ENCODE measurements around the gene CSAD.

Gene CSAD

DNA sequence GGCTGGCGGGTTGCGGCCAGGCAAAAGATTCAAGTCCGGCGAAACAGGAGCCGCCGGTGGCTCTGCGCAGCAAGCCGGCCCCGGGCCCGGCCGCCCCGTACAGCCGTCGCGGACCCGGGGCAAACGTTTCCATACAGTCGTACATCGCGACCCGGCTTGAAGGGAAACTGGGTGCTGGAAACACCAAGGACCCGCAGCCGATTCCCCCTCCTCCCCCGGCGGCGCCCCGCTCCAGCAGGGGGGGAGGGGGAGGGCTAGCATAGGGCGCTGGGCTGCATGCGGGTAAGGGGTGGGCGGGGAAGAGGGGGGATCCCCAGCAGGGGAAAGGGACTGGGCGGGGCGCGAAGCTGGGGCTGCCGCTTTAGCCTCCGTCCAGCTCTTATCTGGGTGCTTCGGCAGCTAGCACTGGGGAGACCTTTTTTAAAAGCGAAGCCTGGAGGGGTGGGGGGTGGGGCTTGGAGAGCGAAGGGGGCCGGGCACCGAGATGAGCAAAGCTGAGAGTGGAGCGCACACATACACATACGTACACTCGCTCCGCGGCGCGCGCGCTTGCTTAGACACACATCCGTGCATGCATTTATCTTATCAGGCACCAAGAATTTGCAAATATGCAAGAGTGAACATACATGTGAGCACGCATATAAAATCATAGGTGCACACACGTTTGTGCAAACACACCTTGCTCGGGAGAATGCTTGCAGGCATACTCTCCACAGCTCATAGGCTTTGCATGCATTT is 39.4 kb upstream of the CSAD start:
- Histone ChIP-seq H3K4me2 (ENCODE audit: low read length) (peak overlapping the region; percentile 97), H2AFZ (ENCODE audit: low read depth, low read length) (peak overlapping the region; percentile 69; the same call in 1 of the 2 replicates), H3K4me1 (ENCODE audit: low read length) (peaks cover 11% of the 10 kb centered on the region)

DNA sequence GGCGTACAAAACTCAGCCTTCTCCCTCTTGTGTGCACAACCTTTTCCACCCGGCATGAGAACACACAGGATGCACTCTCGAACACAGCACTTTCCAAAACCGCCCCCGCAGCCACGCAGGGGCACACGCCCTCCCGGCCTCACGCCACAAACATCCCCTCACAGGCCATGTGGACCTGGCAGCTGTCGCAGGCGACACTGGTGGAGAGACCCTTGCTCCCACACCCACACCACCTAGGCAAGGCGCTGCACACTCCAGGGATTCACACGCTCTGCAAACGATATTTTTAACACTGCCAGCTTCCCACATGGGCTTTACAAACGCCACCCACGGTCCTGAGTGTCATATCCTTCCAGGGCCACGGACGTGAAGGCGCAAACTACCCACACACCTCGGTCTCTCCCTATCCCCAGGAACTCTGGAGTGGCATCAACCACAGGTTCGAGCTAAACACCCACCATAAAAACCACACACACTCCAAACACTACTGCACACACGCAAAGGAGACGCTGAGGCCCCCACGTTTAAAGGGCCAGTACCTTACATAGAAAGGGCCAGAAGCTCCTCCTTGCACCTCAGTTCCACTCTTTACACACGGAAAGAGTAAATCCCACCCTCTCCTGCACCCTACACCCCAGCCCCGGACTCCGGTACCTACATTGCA is 38.7 kb upstream of the CSAD start:
- peaks cover 9% of the 10 kb centered on the region for H3K27me3 ChIP-seq (ENCODE audit: low read depth, low read length)
- no peaks in the 10 kb centered on the region for H3K79me2 ChIP-seq (ENCODE audit: low read length)
- H3K4me1 ChIP-seq (ENCODE audit: low read length): peaks cover 11% of the 10 kb centered on the region

More for the DNA sequence above, 39.4 kb upstream of the CSAD start:
- Histone ChIP-seq H3K27ac (ENCODE audit: low read length) (peak overlapping the region; percentile 41), H3K9me3 (ENCODE audit: insufficient read depth, low read length) (no peaks in the 10 kb centered on the region), H4K20me1 (ENCODE audit: insufficient read depth, low read length) (no peaks in the 10 kb centered on the region), H3K27me3 (ENCODE audit: low read depth, low read length) (peaks cover 9% of the 10 kb centered on the region), H3K9ac (ENCODE audit: low read length) (peak overlapping the region; percentile 69), H3K79me2 (ENCODE audit: low read length) (no peaks in the 10 kb centered on the region), H3K4me3 (ENCODE audit: low read length) (peak overlapping the region; percentile 93), H3K36me3 (replicated peaks; ENCODE audit: low read depth, low read length) (no peaks in the 10 kb centered on the region)
- TF ChIP-seq, protein P1, sequence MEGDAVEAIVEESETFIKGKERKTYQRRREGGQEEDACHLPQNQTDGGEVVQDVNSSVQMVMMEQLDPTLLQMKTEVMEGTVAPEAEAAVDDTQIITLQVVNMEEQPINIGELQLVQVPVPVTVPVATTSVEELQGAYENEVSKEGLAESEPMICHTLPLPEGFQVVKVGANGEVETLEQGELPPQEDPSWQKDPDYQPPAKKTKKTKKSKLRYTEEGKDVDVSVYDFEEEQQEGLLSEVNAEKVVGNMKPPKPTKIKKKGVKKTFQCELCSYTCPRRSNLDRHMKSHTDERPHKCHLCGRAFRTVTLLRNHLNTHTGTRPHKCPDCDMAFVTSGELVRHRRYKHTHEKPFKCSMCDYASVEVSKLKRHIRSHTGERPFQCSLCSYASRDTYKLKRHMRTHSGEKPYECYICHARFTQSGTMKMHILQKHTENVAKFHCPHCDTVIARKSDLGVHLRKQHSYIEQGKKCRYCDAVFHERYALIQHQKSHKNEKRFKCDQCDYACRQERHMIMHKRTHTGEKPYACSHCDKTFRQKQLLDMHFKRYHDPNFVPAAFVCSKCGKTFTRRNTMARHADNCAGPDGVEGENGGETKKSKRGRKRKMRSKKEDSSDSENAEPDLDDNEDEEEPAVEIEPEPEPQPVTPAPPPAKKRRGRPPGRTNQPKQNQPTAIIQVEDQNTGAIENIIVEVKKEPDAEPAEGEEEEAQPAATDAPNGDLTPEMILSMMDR (IDR thresholded peaks at IDR 0.05; ENCODE audit: low read depth, low read length): no peak
- no peak for TF ChIP-seq EZH2phosphoT487 (IDR thresholded peaks at IDR 0.05; ENCODE audit: low read depth)

DNA sequence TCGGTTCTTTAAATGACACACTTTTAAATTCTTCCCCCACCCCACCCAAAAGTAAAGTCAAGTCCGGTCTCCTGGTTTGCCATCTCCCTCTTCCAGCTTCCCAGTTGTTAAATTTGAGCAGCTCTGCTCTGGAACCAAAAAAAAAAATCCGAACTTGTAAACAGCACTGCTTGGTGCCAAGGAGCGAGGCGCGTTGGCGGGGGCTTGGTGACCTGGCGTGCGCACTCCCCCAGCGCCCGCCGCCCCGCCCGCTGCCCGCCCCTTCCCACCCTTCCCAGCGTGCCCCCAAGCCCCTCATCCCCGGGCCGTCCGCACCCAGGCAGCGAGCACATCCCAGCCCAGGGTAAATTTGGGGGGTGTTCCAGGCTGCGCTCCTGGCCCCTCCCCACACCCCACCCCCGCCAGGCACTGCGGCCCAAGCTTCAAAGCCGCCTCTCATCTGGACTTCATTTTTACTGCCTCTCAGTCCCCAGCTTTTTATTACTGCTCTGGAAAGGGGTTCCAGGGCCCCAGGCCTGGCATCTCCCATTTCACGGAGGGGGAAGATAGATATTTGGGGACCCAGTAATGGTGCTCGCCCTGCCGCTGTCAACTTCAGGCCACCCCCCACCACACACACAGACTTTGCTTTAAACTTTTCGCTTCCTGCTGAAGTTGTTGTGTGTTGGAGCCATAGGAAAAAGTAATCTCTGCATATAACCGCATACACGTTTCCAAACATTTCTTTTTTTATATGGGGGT is 38.0 kb upstream of the CSAD start:
- peaks cover 11% of the 10 kb centered on the region for H3K4me1 ChIP-seq (ENCODE audit: low read length)
- H3K27ac ChIP-seq (ENCODE audit: low read length): no peak overlapping the region
- no peak overlapping the region for H3K9ac ChIP-seq (ENCODE audit: low read length)

More for the DNA sequence above, 38.7 kb upstream of the CSAD start:
- TF ChIP-seq EZH2phosphoT487 (IDR thresholded peaks at IDR 0.05; ENCODE audit: low read depth): peak; percentile 42; the same call in 1 of the 2 replicates
- TF ChIP-seq, protein P1 (IDR thresholded peaks at IDR 0.05; ENCODE audit: low read depth, low read length): no peak
- H2AFZ ChIP-seq (ENCODE audit: low read depth, low read length): 0 out of 2 replicates have a peak overlapping the region, but pooled peaks have one; percentile 3
- no peaks in the 10 kb centered on the region for H3K36me3 ChIP-seq (replicated peaks; ENCODE audit: low read depth, low read length)
- peak overlapping the region; percentile 69 for H3K9ac ChIP-seq (ENCODE audit: low read length)
- no peaks in the 10 kb centered on the region for H3K9me3 ChIP-seq (ENCODE audit: insufficient read depth, low read length)
- H4K20me1 ChIP-seq (ENCODE audit: insufficient read depth, low read length): no peaks in the 10 kb centered on the region
- no peak overlapping the region for H3K27ac ChIP-seq (ENCODE audit: low read length)
- H3K4me3 ChIP-seq (ENCODE audit: low read length): peak overlapping the region; percentile 93
- peak overlapping the region; percentile 97 for H3K4me2 ChIP-seq (ENCODE audit: low read length)

More for the DNA sequence above, 38.0 kb upstream of the CSAD start:
- no peak overlapping the region for H3K4me3 ChIP-seq (ENCODE audit: low read length)
- H3K79me2 ChIP-seq (ENCODE audit: low read length): no peaks in the 10 kb centered on the region
- TF ChIP-seq, protein P1 (IDR thresholded peaks at IDR 0.05; ENCODE audit: low read depth, low read length): no peak
- no peak for TF ChIP-seq EZH2phosphoT487 (IDR thresholded peaks at IDR 0.05; ENCODE audit: low read depth)
- no peaks in the 10 kb centered on the region for H3K9me3 ChIP-seq (ENCODE audit: insufficient read depth, low read length)
- no peak overlapping the region for H2AFZ ChIP-seq (ENCODE audit: low read depth, low read length)
- no peaks in the 10 kb centered on the region for H4K20me1 ChIP-seq (ENCODE audit: insufficient read depth, low read length)
- peaks cover 9% of the 10 kb centered on the region for H3K27me3 ChIP-seq (ENCODE audit: low read depth, low read length)
- no peaks in the 10 kb centered on the region for H3K36me3 ChIP-seq (replicated peaks; ENCODE audit: low read depth, low read length)
- peak overlapping the region; percentile 97; the same call in 1 of the 2 replicates for H3K4me2 ChIP-seq (ENCODE audit: low read length)

All from OCI-LY3 (cell line).